Measurements from ENCODE around the gene SNRK. TPM values are rescaled to one million over a fixed set of nuclear protein-coding genes. Genes with fewer than 3 reads are reported as not detected.

Gene SNRK
- total RNA-seq, 1 donor from 2014 or later = 192 TPM

DNA sequence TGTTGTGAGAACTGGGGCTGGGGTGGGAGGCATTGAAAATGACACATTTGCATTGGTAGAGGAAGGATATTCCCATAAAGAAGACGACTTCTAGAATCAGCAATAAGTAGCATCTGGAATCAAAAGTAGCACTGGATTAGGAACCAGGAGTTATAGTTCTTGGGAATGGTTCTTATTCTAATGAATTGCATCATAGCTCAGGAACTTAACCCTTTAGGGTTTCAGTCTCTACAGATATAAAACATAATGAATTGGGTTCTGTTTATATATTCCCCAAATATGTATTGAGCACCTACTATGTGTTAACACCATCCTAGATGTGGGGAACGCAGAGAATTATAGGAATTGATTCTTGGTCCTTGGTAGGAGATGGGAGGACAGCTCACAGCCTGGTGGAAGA lies 16.3 kb upstream of the SNRK start:
- no peak for DNase-seq

DNA sequence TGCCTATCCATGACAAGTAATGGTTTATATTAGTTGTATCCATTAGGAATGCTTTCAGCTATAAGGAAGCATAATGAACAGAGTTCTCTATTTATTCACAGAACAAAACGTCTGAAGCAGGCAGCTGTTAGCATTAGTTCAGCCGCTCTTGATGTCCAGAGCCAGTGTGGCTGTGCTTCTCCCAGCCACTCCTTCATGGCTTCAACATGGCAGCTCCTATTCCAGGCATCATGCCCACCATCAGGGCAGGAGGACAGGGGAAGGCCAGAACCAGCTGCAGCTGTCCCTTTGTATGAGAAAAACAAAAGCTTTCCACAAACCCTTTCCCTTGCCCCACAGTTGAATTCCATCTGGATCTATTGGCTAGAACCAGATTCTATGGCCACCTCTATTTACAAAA lies 12.9 kb upstream of the SNRK start:
- DNase-seq = no peak

DNA sequence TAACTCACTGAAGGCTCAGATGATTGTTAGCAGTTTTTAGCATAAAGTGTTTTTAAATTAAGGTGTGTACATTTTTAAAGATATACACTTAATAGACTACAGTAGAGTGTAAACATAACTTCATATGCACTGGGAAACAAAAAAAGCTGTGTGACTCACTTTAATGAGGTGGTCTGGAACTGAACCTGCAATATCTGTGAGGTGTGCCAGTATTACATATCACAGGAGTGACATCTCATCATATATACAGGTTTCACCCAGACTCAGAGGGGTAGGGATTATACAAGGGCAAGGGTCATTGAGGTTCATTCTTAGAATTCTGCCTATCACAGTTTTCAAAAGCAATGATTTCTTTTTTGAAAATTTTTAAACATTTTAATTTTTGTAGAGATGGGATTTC lies 7.3 kb upstream of the SNRK start:
- no peak for DNase-seq

DNA sequence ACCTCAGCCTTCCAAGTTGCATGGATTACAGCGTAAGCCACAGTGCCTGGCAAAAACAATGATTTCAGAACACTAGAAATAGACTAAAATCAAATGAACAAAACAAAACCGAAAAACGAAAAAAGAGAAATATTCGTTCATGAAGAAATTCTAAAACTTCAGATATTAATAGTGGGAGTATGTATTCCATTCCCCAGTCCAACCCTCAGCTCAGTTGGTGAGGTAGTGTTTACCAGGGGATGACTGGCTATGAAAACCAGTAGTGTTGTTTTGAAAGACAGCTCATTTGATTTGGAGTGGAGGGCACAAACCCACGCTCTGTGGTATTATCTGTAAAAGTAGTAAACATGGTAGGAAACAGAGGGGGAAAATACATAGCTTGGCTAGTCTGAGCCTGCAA lies 6.8 kb upstream of the SNRK start:
- DNase-seq = no peak

DNA sequence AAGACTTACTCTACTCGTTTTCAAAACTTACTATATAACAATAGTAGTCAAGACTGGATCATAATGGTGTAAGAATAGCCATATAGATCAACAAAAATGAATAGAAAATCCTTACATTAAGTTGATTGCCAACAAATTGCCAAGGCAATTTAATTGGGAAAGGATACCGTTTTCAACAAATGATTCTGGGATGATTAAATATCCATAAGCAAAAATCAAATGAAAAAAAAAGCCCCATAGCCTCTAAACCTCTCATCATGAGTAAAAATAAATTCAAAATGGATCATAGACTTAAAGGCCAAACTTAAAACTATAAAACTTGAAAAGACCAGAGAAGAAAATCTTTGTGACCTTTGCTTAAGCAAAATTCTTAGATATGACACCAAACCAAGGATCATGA lies 5.3 kb upstream of the SNRK start:
- no peak for DNase-seq

DNA sequence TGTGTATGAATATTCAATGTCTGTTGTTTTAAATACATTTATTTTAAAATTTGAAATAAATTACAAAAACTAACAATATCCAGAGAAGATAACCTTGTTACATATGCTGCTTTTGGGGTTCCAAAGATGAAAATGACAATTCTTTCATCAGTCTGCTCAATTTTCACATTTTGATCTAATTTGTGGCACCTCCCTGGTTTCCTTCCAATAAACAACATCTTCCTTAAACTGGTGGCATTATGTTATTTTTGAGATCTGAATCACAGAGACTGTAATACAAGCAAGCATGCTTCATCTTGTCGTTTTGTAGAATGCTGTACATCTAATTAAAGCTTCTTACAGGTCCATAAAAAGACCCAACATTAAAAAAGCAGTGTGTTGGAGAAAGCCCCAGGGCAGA lies 2.2 kb upstream of the SNRK start:
- DNase-seq = no peak

DNA sequence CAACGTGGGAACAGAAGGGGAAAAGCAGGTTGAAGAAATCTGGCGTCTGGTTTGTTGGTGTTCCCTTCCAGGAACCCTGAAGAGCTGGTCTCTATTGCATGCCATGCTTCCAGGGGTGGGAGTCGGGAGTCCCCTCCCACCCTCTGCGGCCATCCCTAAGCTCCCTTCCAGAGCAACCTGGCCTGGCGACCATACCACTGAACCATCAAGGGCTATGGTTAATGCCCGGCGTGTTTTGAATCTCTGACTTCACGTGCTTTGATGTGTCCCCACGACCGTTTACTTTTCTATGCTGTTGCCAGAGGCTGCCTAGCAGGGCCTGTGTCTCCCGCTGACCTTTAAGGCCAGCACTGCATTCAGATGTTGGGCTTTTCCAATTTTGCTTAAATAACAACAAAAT lies 696 bp upstream of the SNRK start:
- no peak for DNase-seq

DNA sequence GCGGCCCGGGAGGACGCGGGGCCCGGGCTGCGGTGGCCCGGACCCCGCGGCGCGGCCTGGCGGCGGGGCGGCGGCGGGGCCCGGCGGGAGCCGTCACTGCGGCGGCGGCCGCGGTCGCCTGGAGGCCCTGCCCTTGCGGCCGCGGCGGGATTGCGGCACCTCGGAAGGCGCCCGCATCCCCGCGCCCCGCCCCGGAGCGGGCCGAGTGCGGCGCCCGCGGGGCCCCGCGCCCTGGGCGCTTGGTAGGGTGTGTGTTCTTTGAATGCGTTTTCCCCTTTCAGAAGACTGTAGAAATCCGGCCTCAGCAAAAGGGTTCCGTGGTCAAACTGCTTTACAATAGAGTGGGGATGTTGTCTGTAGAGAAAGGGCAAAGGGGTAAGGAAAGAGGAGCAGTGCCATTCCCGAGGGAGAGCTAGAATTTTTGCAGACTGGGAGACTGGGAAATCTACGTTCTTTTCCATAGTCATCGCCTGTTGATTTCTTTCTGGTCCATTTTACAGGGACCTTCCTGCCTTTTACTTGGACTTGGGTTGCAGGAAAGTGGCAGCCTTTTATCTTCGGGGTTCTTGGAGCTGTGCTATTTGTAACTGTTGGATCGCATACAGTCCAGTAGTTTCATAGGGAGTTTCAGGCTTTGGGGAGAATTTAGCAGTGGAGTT lies 630 bp downstream of the SNRK start:
- DNase-seq = no peak

DNA sequence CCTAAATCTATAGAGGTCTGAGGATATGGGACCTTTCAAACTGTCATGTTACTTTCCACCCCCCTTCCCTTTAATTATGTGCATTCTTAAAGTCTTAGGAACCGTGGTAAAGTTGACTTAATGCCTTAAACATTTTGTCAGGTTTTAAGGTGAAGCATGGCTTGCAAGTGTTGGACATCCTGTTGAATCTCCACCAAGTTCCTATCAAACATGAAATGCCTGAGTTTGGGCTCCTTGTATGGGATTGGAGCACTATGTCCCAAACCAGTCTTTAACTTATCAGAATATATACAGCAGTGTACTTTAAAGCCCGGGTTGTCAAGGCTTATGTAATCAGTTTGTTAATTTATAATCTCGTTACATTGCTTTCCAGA lies 1.1 kb downstream of the SNRK start:
- DNase-seq = peak; percentile 42

DNA sequence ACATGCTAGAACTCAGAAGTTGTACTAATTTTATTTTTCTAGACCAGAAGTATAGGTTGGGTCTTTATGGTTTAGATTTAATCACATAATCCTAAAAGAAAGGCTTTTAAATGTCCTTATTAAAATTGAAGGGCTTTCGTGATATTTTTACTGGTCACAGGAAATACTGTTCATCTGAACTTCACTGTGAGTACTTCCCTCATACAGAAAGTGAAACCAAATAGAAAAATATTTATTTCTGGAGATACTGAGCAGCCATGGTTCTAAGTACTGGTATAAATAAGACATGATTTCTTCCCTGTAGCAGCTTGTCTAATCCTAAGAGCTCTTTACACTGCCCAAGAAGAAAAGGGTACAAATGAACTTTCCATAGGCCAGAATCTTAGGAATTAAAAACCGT lies 2.0 kb downstream of the SNRK start:
- DNase-seq = peak; percentile 45

DNA sequence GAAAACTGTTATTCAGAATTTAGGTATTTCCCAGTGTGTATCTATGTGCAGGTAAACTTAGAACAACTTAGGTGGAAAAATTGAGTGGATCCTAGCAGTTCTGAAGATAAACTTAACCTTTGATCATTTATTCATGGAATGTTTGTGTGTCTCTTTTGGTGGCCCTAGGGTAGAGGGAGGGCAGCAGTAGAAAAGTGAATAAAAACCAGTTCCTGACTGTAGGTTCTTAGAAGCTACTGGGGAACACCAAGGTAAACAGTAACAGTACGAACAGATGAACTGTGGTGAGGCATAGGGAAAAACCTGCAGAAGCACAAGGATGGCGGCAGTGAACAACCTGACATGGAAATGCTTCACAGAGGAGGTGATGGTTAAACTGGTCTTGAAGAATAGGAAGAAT lies 2.5 kb downstream of the SNRK start:
- DNase-seq = no peak

DNA sequence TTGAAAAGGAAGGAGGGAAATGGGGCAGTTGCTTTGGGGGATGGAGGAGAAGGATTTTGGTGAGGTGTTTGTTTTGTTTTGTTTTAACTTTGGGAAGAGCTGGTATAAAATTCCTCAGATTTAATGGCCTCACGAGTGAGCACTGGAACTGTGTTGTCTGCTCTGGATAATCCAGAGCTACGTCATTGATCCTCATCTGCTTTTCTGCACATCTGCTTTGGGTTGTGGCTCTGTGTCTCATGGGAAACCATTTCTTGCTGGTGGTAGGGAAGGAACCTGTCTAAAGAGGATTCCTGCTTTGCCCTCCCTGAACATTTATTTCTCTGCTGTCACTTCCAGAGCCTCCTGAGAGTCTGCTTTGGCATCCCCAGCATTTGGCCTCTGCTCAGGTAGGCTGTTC lies 3.1 kb downstream of the SNRK start:
- DNase-seq = no peak

DNA sequence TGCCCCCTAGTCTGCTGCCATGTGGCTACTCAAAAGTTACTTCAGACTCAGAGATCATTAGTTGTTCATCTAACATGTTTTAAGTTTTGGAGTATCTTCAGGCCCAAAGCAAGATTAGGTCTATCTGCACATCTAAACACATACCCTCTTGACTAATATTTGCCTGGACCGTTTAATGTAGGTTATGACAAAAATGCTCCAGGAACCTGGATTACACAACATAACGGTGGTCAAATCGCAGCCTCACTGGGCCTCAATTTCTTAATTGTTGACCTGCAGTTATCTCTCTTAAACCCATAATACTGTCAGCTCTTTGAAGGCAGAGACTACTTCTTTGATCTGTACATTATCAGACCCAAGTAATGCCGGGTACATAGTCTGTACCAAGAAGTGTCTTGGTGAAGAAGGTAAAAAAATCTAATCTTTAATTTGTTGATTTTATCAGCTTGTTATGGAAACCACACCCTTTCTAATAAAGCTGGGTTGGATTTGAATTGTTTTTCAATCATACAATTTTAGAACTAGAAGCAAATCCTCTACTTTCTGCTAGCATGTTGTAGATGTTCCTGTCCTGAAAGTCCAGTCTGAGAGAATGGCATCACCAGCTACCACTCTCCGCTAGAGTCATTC lies 3.6 kb downstream of the SNRK start:
- DNase-seq = no peak

DNA sequence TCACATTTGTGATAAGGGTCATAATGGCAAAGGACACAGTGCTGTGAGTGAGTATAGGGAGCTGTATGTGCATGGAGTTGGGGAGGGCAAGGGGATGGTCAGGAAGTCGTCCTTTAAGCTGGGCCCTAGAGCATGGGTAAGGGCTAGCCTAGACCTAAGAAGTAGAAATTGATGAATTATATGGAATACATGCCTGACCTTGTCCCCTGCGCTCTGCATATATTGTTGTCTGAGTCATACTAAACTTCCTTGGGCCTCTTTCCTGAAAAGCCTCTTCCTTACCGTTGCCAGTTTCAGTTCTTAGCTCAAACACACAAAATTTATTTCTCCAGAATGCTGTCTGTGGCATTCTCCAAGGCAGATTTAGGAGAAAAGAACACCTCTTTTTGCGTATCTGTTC lies 4.6 kb downstream of the SNRK start:
- peak; percentile 64 for DNase-seq

DNA sequence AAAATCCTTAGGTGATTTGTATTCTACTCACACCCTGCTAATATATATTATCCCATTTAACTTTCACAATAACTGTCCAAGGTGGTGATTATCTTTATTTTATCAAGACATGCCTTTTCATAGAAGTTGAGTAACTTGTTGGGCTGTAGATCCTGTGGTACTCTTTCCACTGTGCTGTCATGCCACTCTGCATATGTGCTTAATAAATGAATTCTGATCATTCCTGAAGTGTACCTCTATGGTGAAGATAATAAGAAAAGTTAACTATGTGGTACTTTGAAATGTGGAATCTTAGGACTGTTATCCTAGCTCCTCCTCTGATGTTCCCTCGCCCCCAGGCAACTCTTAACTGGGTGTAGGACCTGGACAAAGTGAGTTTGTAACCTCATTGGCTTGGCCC lies 5.2 kb downstream of the SNRK start:
- DNase-seq = no peak

DNA sequence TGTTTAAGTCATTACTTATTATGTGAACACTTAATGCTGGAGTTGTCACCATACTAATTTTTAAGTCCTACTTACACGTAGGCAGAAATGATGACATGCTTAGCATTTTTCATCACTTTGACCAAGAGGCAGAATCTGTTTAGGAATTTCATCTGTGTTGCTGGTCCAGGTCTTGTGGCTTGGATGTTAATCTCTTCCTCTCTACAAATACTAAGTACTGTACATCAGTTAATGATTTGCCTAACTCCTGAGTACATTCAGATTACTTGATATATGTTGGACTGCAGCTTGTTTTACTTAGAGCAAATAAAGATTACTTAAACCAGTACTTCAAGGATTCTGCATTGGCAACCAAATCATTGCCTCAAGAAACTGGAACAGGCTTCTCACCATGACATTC lies 8.6 kb downstream of the SNRK start:
- no peak for DNase-seq

DNA sequence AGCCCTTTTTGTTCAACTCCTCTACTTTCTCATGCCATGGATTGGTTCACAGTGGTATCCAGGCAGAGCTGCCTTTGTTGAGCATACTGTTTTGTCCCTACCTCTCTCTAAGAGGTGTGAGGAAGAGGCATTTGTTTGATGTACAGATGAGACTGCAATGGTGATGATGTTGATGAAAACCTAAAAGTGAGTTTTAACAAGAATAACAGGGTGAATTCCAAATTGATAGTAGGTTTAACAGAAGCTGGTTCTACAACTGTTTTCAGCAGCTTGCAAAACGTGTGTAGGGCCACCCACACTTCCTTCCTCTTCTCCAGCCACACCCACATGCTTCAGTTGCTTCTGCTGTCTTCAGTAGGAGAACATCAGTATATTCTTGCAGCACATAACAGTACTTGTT lies 10.2 kb downstream of the SNRK start:
- DNase-seq = peak; percentile 47

DNA sequence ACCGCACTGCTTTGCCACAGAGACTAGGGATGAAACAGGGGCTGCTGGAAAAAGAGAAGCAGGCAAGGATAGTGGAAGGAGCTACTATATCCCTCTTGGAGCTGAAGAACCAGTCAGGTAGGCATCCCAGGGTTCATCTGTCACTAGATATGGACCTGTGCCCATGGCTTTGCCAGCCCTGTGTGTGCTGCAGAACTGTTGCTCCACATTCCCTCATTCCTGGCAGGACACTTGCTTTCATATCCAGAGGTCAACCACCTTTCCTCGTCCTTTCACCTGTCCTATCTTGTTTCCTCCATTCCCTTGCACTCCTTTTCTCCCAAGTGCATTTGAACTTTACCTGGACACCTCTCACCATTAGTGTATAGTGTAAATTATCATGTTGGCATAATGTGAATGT lies 12.0 kb downstream of the SNRK start:
- DNase-seq = no peak

DNA sequence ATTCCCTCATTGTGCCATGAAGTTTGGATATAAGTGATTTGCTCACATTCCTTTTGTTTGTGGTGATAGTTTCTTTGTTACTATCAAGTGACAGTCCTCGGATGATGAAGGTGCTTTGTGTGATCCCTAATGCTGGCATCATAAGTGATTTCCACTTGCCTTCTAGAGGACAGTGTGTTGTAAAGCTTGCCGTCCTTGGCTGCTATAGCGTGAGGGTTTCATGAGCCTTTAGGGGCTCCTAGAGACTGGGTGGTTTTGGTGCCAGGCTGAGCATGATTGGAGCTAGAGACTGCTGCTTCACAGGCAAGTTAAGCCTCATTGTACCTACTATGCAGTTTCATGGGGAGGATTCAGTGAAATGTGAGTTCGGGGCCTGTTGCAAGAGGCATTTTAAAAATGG lies 12.4 kb downstream of the SNRK start:
- no peak for DNase-seq

DNA sequence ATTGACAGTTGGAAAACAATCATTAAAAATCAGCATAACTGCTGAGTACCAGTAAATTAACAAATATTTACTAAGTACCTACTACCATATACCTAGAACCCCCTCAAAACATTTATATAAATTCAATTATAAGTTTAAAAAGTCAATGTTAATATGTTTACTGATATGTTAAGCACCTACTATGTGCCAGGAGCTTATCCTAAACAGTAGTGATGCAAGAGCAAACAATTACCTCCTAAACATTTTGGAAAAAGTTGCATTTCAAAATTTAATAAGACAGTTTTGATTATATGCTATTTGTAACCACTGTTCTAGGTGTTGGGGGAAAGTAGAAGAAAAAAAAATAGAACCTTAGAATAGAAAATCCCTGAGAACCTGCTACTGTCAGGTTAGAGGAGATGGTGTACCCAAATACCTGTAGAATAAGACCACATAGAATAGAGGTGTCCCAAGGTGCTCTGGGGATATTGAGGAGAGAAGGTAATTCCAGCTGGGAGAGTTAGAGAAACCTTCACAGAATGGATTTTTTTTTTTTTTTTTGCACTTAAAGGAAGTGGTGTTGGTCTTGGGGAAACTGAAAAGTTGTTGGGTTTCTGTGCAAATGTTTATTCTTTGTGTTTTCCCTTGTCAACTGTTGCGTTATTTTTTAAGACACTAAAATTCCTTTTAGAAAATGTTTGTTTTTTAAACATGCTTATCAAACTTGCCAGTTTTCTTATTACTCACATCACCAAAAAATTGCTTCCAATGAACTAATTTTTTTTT lies 16.0 kb downstream of the SNRK start:
- DNase-seq = no peak

DNA sequence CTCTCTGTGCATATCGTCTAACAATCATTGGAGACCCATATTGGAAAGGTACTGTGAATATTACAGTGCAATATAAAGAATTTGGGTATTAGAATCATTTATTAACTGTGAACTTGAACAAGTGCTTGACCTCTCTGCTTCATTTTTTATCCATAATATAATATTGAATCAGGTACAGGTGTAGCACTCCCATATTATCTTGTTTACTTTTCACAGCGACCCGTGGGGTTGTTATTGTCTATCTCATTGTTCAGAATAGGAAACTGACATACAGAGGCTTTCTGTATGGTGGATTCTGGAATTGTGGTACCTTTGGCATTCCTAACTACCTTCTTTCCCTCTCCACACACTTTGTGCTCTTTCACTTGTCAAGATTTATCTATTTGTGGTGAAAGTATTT lies 17.8 kb downstream of the SNRK start:
- no peak for DNase-seq

DNA sequence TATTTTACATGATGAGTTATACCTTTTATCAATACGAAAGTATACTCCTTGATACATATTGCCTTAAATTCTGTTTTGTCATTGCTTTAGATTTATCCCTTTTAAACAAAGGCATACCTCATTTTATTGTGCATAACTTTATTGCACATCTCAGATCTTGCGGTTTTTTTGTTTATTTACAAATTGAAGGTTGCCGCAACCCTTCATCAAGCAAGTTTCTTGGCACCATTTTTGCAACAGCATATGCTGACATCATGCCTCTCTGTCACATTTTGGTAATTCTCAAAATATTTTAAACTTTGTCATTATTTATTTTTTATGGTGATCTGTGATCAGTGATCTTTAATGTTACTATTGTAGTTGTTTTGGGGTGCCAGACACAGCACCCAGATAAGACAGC lies 20.9 kb downstream of the SNRK start:
- no peak for DNase-seq

DNA sequence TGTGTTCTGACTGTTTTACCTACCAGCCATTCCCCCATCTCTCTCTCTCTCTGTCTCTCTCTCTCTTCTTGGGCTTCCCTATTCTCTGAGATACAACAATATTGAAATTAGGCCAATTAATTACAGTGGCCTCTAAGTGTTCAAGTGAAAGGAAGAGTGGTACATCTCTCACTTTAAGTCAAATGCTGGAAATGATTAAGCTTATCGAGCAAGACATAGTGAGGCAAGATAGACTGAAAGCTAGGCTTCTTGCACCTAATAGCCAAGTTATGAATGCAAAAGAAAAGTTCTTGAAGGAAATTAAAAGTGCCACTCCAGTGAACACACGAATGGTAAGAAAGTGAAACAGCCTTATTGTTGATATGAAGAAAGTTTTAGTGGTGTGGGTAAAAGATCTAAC lies 21.3 kb downstream of the SNRK start:
- DNase-seq = no peak
